Nephron progenitor cell (in vitro differentiated cells): ENCODE measurements around the gene ARL3.

Experiments
- DNase-seq: peaks from one replicate; pipeline ENCODE4 v3.0.0; 2021
- H3K27ac Mint-ChIP-seq: 2 replicates; pipeline ENCODE4 v1.8.0; 2021; ENCODE audit warnings: mild to moderate bottlenecking, moderate library complexity, mixed read lengths
- H3K27me3 Mint-ChIP-seq: 2 replicates; pipeline ENCODE4 v1.8.0; 2021; ENCODE audit warnings: mild to moderate bottlenecking, low read depth, mixed read lengths; ENCODE audit not compliant: poor library complexity
- H3K36me3 Mint-ChIP-seq: 2 replicates; pipeline ENCODE4 v1.8.0; 2021; ENCODE audit warnings: low read depth, mixed read lengths
- H3K4me1 Mint-ChIP-seq: 2 replicates; pipeline ENCODE4 v1.8.0; 2021; ENCODE audit warnings: mixed read lengths
- H3K4me3 Mint-ChIP-seq: 2 replicates; pipeline ENCODE4 v1.8.0; 2021; ENCODE audit warnings: mild to moderate bottlenecking, moderate library complexity, mixed read lengths
- H3K9me3 Mint-ChIP-seq: 2 replicates; pipeline ENCODE4 v1.8.0; 2021; ENCODE audit warnings: mild to moderate bottlenecking, moderate library complexity, mixed read lengths
- CTCF ChIP-seq: fragments of 200-600 bp; sonication (generic); IDR thresholded peaks from 2 replicates; pipeline ENCODE4 v1.5.0; 2021; ENCODE audit warnings: antibody characterized with exemption

The ARL3 gene

GRCh38 chr10:102675011-102675665 is 39.1 kb downstream of the ARL3 start:
- H3K4me1 Mint-ChIP-seq: peaks cover 92% of the 10 kb centered on the region
- H3K36me3 Mint-ChIP-seq: peaks cover 2% of the 10 kb centered on the region
- peak overlapping the region; percentile 77 for H3K4me3 Mint-ChIP-seq
- H3K9me3 Mint-ChIP-seq: no peaks in the 10 kb centered on the region
- peak overlapping the region; percentile 98 for H3K27ac Mint-ChIP-seq
- DNase-seq: peak; percentile 66
- H3K27me3 Mint-ChIP-seq: no peaks in the 10 kb centered on the region
- TF ChIP-seq CTCF: no peak

- no peak for DNase-seq
- Mint-ChIP-seq H3K27me3 (no peaks in the 10 kb centered on the region), H3K27ac (peak overlapping the region; percentile 98), H3K4me3 (peak overlapping the region; percentile 77), H3K36me3 (no peaks in the 10 kb centered on the region), H3K4me1 (peaks cover 91% of the 10 kb centered on the region), H3K9me3 (no peaks in the 10 kb centered on the region)
- no peak for TF ChIP-seq CTCF
Measured at GRCh38 chr10:102674566-102674965, 39.6 kb downstream of the ARL3 start.

- H3K27me3 Mint-ChIP-seq: no peaks in the 10 kb centered on the region
- H3K4me1 Mint-ChIP-seq: peaks cover 85% of the 10 kb centered on the region
- H3K36me3 Mint-ChIP-seq: no peaks in the 10 kb centered on the region
- peak; percentile 47 for DNase-seq
- no peaks in the 10 kb centered on the region for H3K9me3 Mint-ChIP-seq
- no peak for TF ChIP-seq CTCF
- H3K27ac Mint-ChIP-seq: peak overlapping the region; percentile 66
- H3K4me3 Mint-ChIP-seq: peak overlapping the region; percentile 77
Measured at GRCh38 chr10:102673819-102674511, 40.2 kb downstream of the ARL3 start.

- H3K27ac Mint-ChIP-seq: peak overlapping the region; percentile 66
- no peaks in the 10 kb centered on the region for H3K36me3 Mint-ChIP-seq
- TF ChIP-seq CTCF: no peak
- H3K4me1 Mint-ChIP-seq: peaks cover 80% of the 10 kb centered on the region
- no peaks in the 10 kb centered on the region for H3K9me3 Mint-ChIP-seq
- DNase-seq: no peak
- peak overlapping the region; percentile 77 for H3K4me3 Mint-ChIP-seq
- H3K27me3 Mint-ChIP-seq: no peaks in the 10 kb centered on the region
Measured at GRCh38 chr10:102673236-102673818, 40.9 kb downstream of the ARL3 start.

GRCh38 chr10:102670871-102671434 is 43.2 kb downstream of the ARL3 start:
- DNase-seq: no peak
- Mint-ChIP-seq H3K27ac (no peak overlapping the region), H3K4me1 (peaks cover 74% of the 10 kb centered on the region), H3K9me3 (no peaks in the 10 kb centered on the region), H3K27me3 (peaks cover 2% of the 10 kb centered on the region), H3K4me3 (no peak overlapping the region), H3K36me3 (no peaks in the 10 kb centered on the region)
- TF ChIP-seq CTCF: no peak
